HFF-Myc (cell line): Measurements from ENCODE around the gene USP24.

Source experiments
- DNase-seq: peaks from one replicate; pipeline ENCODE4 v3.0.0-alpha.2; 2011; ENCODE audit warnings: low read depth; ENCODE audit errors: extremely low read depth
- H3K4me3 ChIP-seq: replicated peaks from 2 replicates; pipeline ENCODE4 v1.5.1; 2011; ENCODE audit warnings: low read depth, mild to moderate bottlenecking, control low read depth, low read length
- CTCF ChIP-seq: IDR thresholded peaks from 2 replicates; pipeline ENCODE4 v1.5.1; 2012; ENCODE audit warnings: mild to moderate bottlenecking, low read depth, low read length, control low read depth; ENCODE audit errors: missing control alignments

USP24 gene

GRCh38 chr1:55215194-55216021 is at the start of gene USP24:
TSS of gene USP24 (minus strand) at chr1:55215364. CDS start at chr1:55215113, 251 bp downstream.
- no peak for DNase-seq
- H3K4me3 ChIP-seq: peak within 1 kb of the TSS; percentile 82
- TF ChIP-seq CTCF: no peak

GRCh38 chr1:55262822-55263221 is 47.7 kb upstream of the USP24 start:
- TF ChIP-seq CTCF: no peak
- H3K4me3 ChIP-seq: no peak overlapping the region
- no peak for DNase-seq

GRCh38 chr1:55259911-55260609 is 44.9 kb upstream of the USP24 start:
- no peak for TF ChIP-seq CTCF
- DNase-seq: no peak
- no peak overlapping the region for H3K4me3 ChIP-seq

- no peak for DNase-seq
- no peak overlapping the region for H3K4me3 ChIP-seq
- no peak for TF ChIP-seq CTCF
Measured at GRCh38 chr1:55257958-55258357, 42.8 kb upstream of the USP24 start.

- H3K4me3 ChIP-seq: no peak overlapping the region
- no peak for DNase-seq
- no peak for TF ChIP-seq CTCF
Measured at GRCh38 chr1:55255901-55256300, 40.7 kb upstream of the USP24 start.

- TF ChIP-seq CTCF: no peak
- no peak for DNase-seq
- H3K4me3 ChIP-seq: no peak overlapping the region
Measured at GRCh38 chr1:55252942-55253589, 37.9 kb upstream of the USP24 start.
